ENCODE results near the gene IL17RD. TPM values are rescaled to one million over a fixed set of nuclear protein-coding genes. Genes with fewer than 3 reads are reported as not detected.
A peak's percentile ranks its signal among the peaks of the same experiment; 100 is the strongest.

Gene IL17RD
- under 1 TPM; 0.02 to 0.14 TPM for total RNA-seq

DNA sequence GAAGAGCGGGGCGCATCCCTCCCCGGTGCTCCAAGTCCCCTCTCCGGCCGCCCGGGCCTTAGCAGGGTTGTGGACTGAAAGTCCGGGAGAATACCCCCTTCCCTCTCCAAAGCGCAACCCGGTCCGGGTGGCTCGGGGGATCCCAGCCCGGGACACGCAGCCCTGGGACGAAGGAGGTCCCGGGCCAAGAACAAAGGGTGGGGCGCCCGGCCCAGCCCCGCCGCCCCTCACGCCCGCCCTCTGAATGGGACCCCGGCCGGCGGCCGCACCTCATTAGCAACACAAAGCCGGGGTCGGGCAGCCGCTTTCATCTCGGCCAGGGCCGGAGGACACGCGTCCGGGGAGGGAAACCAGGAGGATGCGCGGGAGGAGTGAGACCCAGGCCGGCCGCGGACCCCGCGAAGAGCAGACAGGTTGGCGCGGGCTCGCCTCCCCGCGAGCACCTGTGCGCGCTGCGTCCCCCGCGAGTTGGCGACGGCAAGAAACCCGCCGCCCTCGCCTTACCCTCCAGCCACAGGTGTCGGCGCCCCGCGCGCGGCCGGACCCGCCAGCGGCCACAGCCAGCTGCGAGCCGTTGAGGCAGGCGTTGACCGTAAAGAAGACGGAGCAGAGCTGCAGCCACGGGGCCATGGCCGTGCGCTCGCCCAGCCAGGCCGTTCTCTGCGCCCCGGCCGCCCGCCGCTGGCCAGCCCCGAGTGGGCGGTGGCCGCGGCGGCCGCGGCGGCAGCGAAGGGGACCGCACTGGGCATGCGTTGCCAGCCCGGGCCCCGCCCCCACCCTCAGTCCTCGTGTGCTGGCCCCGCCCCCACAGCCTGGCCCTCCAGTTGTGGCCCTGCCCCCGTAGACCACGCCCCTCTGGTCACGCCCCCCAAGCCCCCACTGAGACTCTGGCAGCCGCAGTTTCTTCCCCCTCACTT lies at the start of gene IL17RD:
IL17RD (minus strand) TSS at position 697 of the 917 bp plus-strand sequence; CDS start at position 630, 67 bp downstream.
- Mint-ChIP-seq H3K36me3 (no peaks in the 10 kb centered on the region), H3K4me3 (peak within 1 kb of the TSS; percentile 65), H3K27me3 (peaks cover 63% of the 10 kb centered on the region), H3K9me3 (no peaks in the 10 kb centered on the region), H3K4me1 (ENCODE audit: low read depth) (peaks cover 7% of the 10 kb centered on the region), H3K27ac (no peak within 1 kb of the TSS)
- DNase-seq: peak; percentile 72
- ChIA-PET POLR2A (no interaction called here), CTCF (interaction anchor here (0.6 kb wide), 1 partner anchor 68 kb away, joined by 3 read pairs; no protein-coding TSS in a partner anchor)
- intact Hi-C loops (cut with micrococcal nuclease): loop anchor here (5.0 kb wide), 1 partner anchor 392 kb away; the partner anchor contains the start of gene PDE12

DNA sequence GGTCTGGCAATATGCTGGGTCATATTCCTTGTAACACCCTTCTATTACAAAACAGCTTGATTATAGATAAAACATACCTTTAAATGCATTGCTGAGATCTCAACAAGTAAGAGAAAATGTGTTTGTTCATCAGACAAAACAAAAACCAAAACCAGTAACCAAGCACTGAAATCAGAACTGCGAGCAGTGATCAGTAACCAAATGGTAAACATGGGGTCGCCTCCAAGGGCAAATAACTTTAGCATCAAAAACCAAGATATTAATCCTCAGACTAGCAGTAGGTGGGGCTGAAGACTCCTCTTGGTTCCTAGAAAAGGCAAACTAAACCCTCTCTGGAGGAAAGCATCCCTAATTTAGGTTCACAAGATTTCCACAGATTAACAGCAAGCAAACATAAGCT lies 41.3 kb upstream of the IL17RD start:
- intact Hi-C loops (cut with micrococcal nuclease): no loop called here
- ChIA-PET POLR2A (no interaction called here), CTCF (interaction anchor here (0.8 to 1.0 kb wide), 2 partner anchors 20 to 84 kb away, joined by 3 read pairs; no protein-coding TSS in a partner anchor)
- no peaks in the 10 kb centered on the region for H3K9me3 Mint-ChIP-seq
- H3K4me3 Mint-ChIP-seq: no peak overlapping the region
- DNase-seq: no peak
- H3K36me3 Mint-ChIP-seq: no peaks in the 10 kb centered on the region
- H3K27ac Mint-ChIP-seq: no peak overlapping the region
- H3K27me3 Mint-ChIP-seq: no peaks in the 10 kb centered on the region
- H3K4me1 Mint-ChIP-seq (ENCODE audit: low read depth): no peaks in the 10 kb centered on the region

DNA sequence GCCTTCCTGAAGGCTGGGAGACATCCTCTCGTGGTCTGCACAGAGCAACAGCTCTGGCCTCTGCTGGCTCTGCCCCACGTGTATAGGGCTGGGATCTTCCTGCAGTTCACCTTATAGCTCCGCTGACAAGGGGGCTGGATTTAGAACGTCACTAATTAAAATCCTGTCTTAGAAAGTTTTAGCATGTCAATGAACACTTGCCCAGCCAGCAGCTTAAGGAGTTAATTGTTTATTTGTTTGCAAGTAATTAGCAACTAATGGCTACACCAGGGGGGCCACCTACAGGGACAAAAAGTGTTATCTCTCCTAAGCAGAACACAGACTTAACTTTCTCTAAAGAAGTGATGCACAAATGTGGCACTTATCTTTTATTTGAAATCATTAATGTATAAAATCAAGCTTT lies 34.7 kb upstream of the IL17RD start, which contains the start of gene HESX1:
HESX1 (minus strand) TSS at position 84 of the 403 bp plus-strand sequence; CDS start at position 24, 60 bp downstream.
- DNase-seq: no peak
- Mint-ChIP-seq H3K27ac (no peak within 1 kb of the TSS), H3K9me3 (no peaks in the 10 kb centered on the region), H3K4me3 (no peak within 1 kb of the TSS), H3K27me3 (peaks cover 3% of the 10 kb centered on the region), H3K36me3 (no peaks in the 10 kb centered on the region), H3K4me1 (ENCODE audit: low read depth) (no peaks in the 10 kb centered on the region)
- ChIA-PET CTCF (no interaction called here), POLR2A (no interaction called here)
- intact Hi-C loops (cut with micrococcal nuclease): no loop called here

DNA sequence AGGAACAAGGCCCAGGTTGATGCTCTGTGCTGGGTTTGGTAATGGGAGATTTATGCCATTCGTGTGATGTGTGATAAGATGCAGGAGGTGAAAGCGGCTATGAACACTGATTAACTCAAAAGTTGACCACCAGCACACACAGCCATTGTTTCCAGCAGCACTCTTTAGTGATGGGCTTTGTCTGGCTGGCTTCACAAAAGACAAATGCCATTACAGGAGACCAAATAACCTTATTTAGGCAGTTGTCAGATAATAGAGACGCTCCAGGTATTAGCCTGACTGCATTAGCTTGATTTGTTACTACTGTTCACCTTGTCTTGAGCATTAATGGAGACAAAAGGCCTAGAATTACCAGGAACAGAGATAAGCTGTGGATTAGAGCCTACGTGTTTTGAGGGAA lies 29.5 kb upstream of the IL17RD start:
- H3K9me3 Mint-ChIP-seq: no peaks in the 10 kb centered on the region
- no peak overlapping the region for H3K27ac Mint-ChIP-seq
- no peak overlapping the region for H3K4me3 Mint-ChIP-seq
- ChIA-PET CTCF (interaction anchor here (1.1 kb wide), 1 partner anchor 203 kb away, joined by 3 read pairs; no protein-coding TSS in a partner anchor), POLR2A (no interaction called here)
- H3K4me1 Mint-ChIP-seq (ENCODE audit: low read depth): no peaks in the 10 kb centered on the region
- no peak for DNase-seq
- intact Hi-C loops (cut with micrococcal nuclease): no loop called here
- H3K36me3 Mint-ChIP-seq: no peaks in the 10 kb centered on the region
- peaks cover 7% of the 10 kb centered on the region for H3K27me3 Mint-ChIP-seq

DNA sequence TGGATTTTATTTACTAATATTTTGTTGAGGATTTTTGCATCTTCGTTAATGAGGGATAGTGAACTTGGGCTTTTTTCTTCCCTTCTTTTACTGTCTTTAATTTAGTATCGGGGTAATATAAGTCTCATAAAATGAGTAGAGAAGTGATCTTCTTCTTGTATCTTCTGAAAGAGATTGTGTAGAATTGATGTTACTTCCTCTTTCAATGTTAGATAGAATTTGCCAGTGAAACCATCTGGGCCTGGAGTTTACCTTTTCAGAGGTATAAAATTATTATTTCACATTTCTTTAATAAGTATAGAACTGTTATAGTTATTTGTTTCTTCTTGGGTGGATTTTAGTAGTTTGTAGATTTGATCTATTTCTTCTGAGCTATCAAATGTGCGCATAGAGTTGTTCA lies 26.9 kb upstream of the IL17RD start:
- no peak for DNase-seq
- no peaks in the 10 kb centered on the region for H3K36me3 Mint-ChIP-seq
- H3K4me3 Mint-ChIP-seq: no peak overlapping the region
- no peaks in the 10 kb centered on the region for H3K9me3 Mint-ChIP-seq
- peaks cover 7% of the 10 kb centered on the region for H3K27me3 Mint-ChIP-seq
- ChIA-PET CTCF (no interaction called here), POLR2A (no interaction called here)
- no peak overlapping the region for H3K27ac Mint-ChIP-seq
- H3K4me1 Mint-ChIP-seq (ENCODE audit: low read depth): no peaks in the 10 kb centered on the region
- intact Hi-C loops (cut with micrococcal nuclease): no loop called here

DNA sequence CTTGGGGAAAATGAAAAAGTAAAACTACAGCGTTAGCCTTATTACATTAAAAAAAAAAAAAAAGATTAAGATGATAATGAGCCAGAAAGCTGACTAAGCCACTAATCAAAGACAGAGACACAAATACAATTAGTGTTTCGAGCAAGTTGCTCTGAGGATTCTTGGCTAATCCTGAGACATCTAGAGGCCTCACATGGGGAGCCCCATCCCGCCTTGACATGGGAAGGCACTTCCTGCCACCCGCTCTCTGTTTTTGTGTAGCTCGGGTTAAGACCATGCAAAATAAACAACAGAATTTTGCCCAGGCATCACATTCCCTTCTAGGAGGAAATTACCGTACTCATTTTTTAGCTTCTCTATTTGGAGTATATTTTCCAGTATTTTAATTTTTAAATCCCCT lies 19.4 kb upstream of the IL17RD start:
- intact Hi-C loops (cut with micrococcal nuclease): no loop called here
- POLR2A ChIA-PET: no interaction called here
- no peak overlapping the region for H3K4me3 Mint-ChIP-seq
- H3K36me3 Mint-ChIP-seq: no peaks in the 10 kb centered on the region
- no peaks in the 10 kb centered on the region for H3K9me3 Mint-ChIP-seq
- no peak for DNase-seq
- H3K27ac Mint-ChIP-seq: no peak overlapping the region
- CTCF ChIA-PET: interaction anchor here (1.5 kb wide), 1 partner anchor 15 kb away, joined by 4 read pairs; no protein-coding TSS in a partner anchor
- H3K4me1 Mint-ChIP-seq (ENCODE audit: low read depth): no peaks in the 10 kb centered on the region
- peaks cover 7% of the 10 kb centered on the region for H3K27me3 Mint-ChIP-seq

DNA sequence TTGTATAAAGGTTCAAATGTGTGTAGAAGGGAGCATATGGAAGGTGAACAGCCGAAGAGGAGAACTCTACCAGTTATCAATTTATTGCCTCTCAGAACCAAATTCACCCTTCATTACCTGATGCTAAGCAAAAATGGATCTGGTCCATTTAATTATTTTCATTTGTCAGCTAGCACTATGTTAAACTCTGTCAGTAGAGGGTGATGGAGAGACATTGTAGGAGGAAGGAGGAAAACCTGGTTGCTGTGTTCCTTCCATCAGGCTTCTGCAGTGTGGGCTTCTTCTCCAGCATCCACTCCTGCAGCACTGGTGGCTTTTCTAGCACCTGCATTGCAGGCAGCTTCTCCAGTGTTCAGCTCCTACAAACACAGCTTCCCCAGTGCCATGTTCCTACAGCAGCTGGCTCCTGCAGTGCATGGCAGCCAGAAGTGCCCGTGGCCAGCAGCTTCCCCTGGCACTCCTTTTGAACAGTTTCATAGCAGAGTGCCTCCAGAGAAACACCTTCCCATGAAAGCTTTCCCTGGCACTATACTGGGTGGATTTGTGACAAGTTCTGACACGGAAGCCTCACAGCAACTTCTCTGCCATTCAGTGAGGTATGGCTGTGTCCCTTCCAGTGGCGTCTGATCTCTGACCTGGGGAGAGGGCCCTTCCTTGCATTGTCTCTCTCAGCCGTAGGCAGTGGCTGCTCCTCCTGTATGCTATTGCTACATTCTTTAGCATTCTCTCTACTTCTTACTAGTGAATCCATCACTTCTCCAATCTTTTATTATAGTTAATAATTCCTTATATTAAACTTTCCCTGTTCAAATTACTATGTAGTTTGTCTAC lies 14.6 kb upstream of the IL17RD start:
- Mint-ChIP-seq H3K27ac (no peak overlapping the region), H3K4me3 (no peak overlapping the region), H3K4me1 (ENCODE audit: low read depth) (no peaks in the 10 kb centered on the region), H3K9me3 (no peaks in the 10 kb centered on the region), H3K27me3 (peaks cover 8% of the 10 kb centered on the region), H3K36me3 (no peaks in the 10 kb centered on the region)
- ChIA-PET CTCF (interaction anchor here (1.8 to 2.8 kb wide), 2 partner anchors 9 to 10 kb away, joined by 7 to 8 read pairs; no protein-coding TSS in a partner anchor), POLR2A (interaction anchor here (0.7 kb wide), 1 partner anchor 187 kb away, joined by 5 read pairs; no protein-coding TSS in a partner anchor)
- intact Hi-C loops (cut with micrococcal nuclease): no loop called here
- DNase-seq: no peak

DNA sequence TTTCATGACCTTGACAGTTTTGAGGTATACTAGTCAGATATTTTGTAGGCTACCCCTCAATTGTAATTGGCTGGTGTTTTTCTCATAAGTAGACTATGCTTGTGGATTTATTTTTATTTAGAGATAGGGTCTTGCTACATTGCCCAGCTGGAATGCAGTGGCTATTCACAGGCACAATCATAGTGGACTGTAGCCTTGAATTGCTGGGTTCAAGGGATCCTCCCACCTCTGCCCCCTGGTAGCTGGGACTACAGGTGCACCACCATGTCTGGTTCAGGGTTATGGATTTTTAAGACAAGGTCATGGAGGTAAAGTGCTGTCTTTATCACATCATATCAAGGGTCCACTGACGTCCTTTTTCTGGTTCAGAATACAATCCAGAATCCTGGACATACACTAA lies 10.9 kb upstream of the IL17RD start:
- Mint-ChIP-seq H3K4me3 (no peak overlapping the region), H3K36me3 (no peaks in the 10 kb centered on the region), H3K27me3 (peaks cover 6% of the 10 kb centered on the region), H3K9me3 (no peaks in the 10 kb centered on the region), H3K27ac (no peak overlapping the region), H3K4me1 (ENCODE audit: low read depth) (no peaks in the 10 kb centered on the region)
- no peak for DNase-seq
- ChIA-PET CTCF (interaction anchor here (1.7 kb wide), 1 partner anchor 221 kb away, joined by 3 read pairs; no protein-coding TSS in a partner anchor), POLR2A (no interaction called here)
- intact Hi-C loops (cut with micrococcal nuclease): no loop called here

DNA sequence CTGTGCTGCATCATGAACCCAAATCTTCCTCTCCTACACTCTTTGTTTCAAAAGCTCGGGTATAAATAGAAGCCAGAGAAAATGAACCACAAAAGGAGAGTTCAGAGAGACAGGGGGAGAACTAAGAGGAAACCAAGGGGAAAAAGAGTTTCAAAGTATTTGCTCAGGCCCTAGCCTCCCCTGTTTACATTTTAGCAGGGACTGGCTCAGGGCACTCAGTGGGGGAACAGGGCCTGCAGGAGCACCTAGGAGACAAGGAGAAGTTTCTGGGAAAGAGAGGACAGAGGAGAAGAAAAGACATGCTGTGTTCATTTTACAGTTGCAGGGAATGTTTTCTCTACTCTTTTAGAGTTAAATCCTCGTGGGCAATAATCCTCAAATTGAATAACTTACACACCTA lies 8.5 kb upstream of the IL17RD start:
- ChIA-PET POLR2A (no interaction called here), CTCF (no interaction called here)
- Mint-ChIP-seq H3K27me3 (peaks cover 20% of the 10 kb centered on the region), H3K9me3 (no peaks in the 10 kb centered on the region), H3K4me3 (no peak overlapping the region), H3K4me1 (ENCODE audit: low read depth) (peaks cover 4% of the 10 kb centered on the region), H3K36me3 (no peaks in the 10 kb centered on the region), H3K27ac (no peak overlapping the region)
- DNase-seq: no peak
- intact Hi-C loops (cut with micrococcal nuclease): loop anchor here (5.0 kb wide), 1 partner anchor 71 kb away; no protein-coding TSS in a partner anchor

DNA sequence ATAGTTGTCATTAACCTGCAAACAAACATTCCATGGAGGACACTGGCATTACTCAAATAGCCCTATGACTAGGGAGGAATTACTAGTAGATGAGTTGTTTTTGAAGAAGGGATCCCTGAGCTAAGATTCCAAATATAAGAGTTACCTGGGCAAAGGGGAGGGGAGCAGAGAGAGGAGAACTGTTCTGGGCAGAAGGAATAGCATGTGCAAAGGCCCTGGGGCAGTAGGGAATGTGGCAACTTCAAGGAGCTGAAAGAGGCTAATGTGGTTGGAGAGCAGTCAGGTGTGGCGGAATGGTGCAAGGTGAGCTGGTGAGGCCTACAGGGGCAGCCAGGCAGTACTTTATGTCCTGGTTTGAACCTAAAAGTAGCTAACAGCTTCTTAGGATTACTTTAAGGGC lies 5.8 kb upstream of the IL17RD start:
- H3K4me1 Mint-ChIP-seq (ENCODE audit: low read depth): peaks cover 4% of the 10 kb centered on the region
- POLR2A ChIA-PET: no interaction called here
- intact Hi-C loops (cut with micrococcal nuclease): loop anchor here (1.0 to 5.0 kb wide), 3 partner anchors 58 to 226 kb away; no protein-coding TSS in a partner anchor
- no peak for DNase-seq
- H3K27me3 Mint-ChIP-seq: peaks cover 43% of the 10 kb centered on the region
- H3K4me3 Mint-ChIP-seq: no peak overlapping the region
- no peaks in the 10 kb centered on the region for H3K9me3 Mint-ChIP-seq
- CTCF ChIA-PET: interaction anchor here (0.6 to 2.6 kb wide), 21 partner anchors 8 to 469 kb away, joined by 3 to 22 read pairs (median 3); partner anchors contain the start of genes APPL1, ARF4 and PDE12
- H3K27ac Mint-ChIP-seq: no peak overlapping the region
- H3K36me3 Mint-ChIP-seq: no peaks in the 10 kb centered on the region

DNA sequence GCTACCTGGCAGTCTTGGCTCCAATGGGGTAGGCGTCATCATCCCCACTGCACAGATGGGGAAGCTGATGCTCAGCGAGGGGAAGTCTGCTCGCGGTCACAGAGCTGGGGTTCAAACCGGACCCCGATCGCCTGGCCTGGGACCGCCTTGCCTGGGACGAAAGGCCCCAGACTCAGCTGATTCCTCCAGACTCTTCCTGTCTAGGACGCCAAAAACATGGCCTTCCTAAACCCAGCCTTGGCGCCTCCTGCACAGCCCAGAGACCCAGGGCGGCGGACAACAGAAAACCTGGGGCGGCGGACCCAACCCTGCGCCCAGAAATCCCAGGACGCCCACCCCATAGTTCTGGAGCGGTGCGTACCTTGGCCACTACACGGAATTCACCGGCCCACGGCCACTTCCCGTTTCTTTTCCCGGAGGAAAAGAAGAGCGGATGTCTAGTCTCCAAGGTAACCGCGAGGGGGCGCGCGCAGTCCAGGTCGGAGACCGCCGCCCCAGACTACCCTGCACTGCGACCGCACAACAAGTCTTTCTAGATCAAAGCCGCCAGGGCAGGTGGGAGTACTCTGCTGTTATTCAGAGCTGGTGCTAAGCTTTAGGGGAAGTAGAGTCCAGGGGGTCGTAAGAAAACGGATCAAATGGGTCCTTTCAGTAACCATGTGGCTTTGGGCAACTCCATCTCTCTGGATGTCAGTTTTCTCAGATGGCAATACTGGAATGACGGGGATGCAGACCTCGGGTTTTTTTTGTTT lies 4.9 kb upstream of the IL17RD start:
- H3K4me3 Mint-ChIP-seq: peak overlapping the region; percentile 57
- H3K27me3 Mint-ChIP-seq: peaks cover 47% of the 10 kb centered on the region
- POLR2A ChIA-PET: no interaction called here
- H3K9me3 Mint-ChIP-seq: no peaks in the 10 kb centered on the region
- H3K4me1 Mint-ChIP-seq (ENCODE audit: low read depth): peaks cover 4% of the 10 kb centered on the region
- CTCF ChIA-PET: interaction anchor here (0.6 to 2.6 kb wide), 32 partner anchors 9 to 468 kb away, joined by 3 to 22 read pairs (median 4); partner anchors contain the start of genes APPL1, ARF4 and PDE12
- intact Hi-C loops (cut with micrococcal nuclease): loop anchor here (1.0 to 5.0 kb wide), 4 partner anchors 59 to 387 kb away; partner anchors contain the start of gene PDE12
- H3K36me3 Mint-ChIP-seq: no peaks in the 10 kb centered on the region
- peak; percentile 75 for DNase-seq
- H3K27ac Mint-ChIP-seq: no peak overlapping the region

Measured in activated CD4-positive, alpha-beta memory T cell treated with anti-CD3 and anti-CD28 coated beads for 36 hours (primary cell).